ENCODE data around the gene ORMDL2.
A peak's percentile ranks its signal among the peaks of the same experiment; 100 is the strongest.

The ORMDL2 gene

GRCh38 chr12:55812088-55812487, 5.8 kb upstream of the ORMDL2 start:
- no peak overlapping the region for H3K4me3 ChIP-seq (ENCODE audit: low read length)
- no peak overlapping the region for H3K9ac ChIP-seq (ENCODE audit: low read length)
- peaks cover 34% of the 10 kb centered on the region for H3K4me1 ChIP-seq (ENCODE audit: control insufficient read depth, low read depth, low read length)
- no peaks in the 10 kb centered on the region for H3K27me3 ChIP-seq (ENCODE audit: control insufficient read depth, insufficient read depth, low read length)
- no peak overlapping the region for H3K27ac ChIP-seq (ENCODE audit: low read length)
- no peaks in the 10 kb centered on the region for H3K9me3 ChIP-seq (ENCODE audit: control insufficient read depth, low read depth, low read length)
- H3K36me3 ChIP-seq (ENCODE audit: control insufficient read depth, low read depth, low read length), result peaks cover 30% of the 10 kb centered on the region

GRCh38 chr12:55814257-55814656, 3.6 kb upstream of the ORMDL2 start:
- H3K4me3 ChIP-seq (ENCODE audit: low read length), result peak overlapping the region; percentile 38
- peaks cover 39% of the 10 kb centered on the region for H3K4me1 ChIP-seq (ENCODE audit: control insufficient read depth, low read depth, low read length)
- H3K9me3 ChIP-seq (ENCODE audit: control insufficient read depth, low read depth, low read length), result no peaks in the 10 kb centered on the region
- peaks cover 23% of the 10 kb centered on the region for H3K36me3 ChIP-seq (ENCODE audit: control insufficient read depth, low read depth, low read length)
- no peak overlapping the region for H3K27ac ChIP-seq (ENCODE audit: low read length)
- no peak overlapping the region for H3K9ac ChIP-seq (ENCODE audit: low read length)
- H3K27me3 ChIP-seq (ENCODE audit: control insufficient read depth, insufficient read depth, low read length), result no peaks in the 10 kb centered on the region

GRCh38 chr12:55815473-55815872, 2.4 kb upstream of the ORMDL2 start:
- Histone ChIP-seq H3K36me3 (ENCODE audit: control insufficient read depth, low read depth, low read length) (peaks cover 33% of the 10 kb centered on the region), H3K27ac (ENCODE audit: low read length) (no peak overlapping the region), H3K4me1 (ENCODE audit: control insufficient read depth, low read depth, low read length) (peaks cover 39% of the 10 kb centered on the region), H3K27me3 (ENCODE audit: control insufficient read depth, insufficient read depth, low read length) (no peaks in the 10 kb centered on the region), H3K9me3 (ENCODE audit: control insufficient read depth, low read depth, low read length) (no peaks in the 10 kb centered on the region), H3K9ac (ENCODE audit: low read length) (no peak overlapping the region), H3K4me3 (ENCODE audit: low read length) (peak overlapping the region; percentile 99)

GRCh38 chr12:55816881-55817344, 928 bp upstream of the ORMDL2 start:
- peaks cover 47% of the 10 kb centered on the region for H3K36me3 ChIP-seq (ENCODE audit: control insufficient read depth, low read depth, low read length)
- no peaks in the 10 kb centered on the region for H3K9me3 ChIP-seq (ENCODE audit: control insufficient read depth, low read depth, low read length)
- H3K27me3 ChIP-seq (ENCODE audit: control insufficient read depth, insufficient read depth, low read length), result no peaks in the 10 kb centered on the region
- H3K9ac ChIP-seq (ENCODE audit: low read length), result peak overlapping the region; percentile 97
- peak overlapping the region; percentile 94 for H3K27ac ChIP-seq (ENCODE audit: low read length)
- peak overlapping the region; percentile 99 for H3K4me3 ChIP-seq (ENCODE audit: low read length)
- H3K4me1 ChIP-seq (ENCODE audit: control insufficient read depth, low read depth, low read length), result peaks cover 36% of the 10 kb centered on the region

- no peaks in the 10 kb centered on the region for H3K27me3 ChIP-seq (ENCODE audit: control insufficient read depth, insufficient read depth, low read length)
- peaks cover 27% of the 10 kb centered on the region for H3K4me1 ChIP-seq (ENCODE audit: control insufficient read depth, low read depth, low read length)
- peaks cover 53% of the 10 kb centered on the region for H3K36me3 ChIP-seq (ENCODE audit: control insufficient read depth, low read depth, low read length)
- peak overlapping the region; percentile 53 for H3K9ac ChIP-seq (ENCODE audit: low read length)
- H3K9me3 ChIP-seq (ENCODE audit: control insufficient read depth, low read depth, low read length), result no peaks in the 10 kb centered on the region
- no peak overlapping the region for H3K27ac ChIP-seq (ENCODE audit: low read length)
- peak overlapping the region; percentile 99 for H3K4me3 ChIP-seq (ENCODE audit: low read length)
Observed at GRCh38 chr12:55818140-55818728, 393 bp downstream of the ORMDL2 start.

- peaks cover 49% of the 10 kb centered on the region for H3K36me3 ChIP-seq (ENCODE audit: control insufficient read depth, low read depth, low read length)
- no peak overlapping the region for H3K27ac ChIP-seq (ENCODE audit: low read length)
- no peaks in the 10 kb centered on the region for H3K9me3 ChIP-seq (ENCODE audit: control insufficient read depth, low read depth, low read length)
Observed at GRCh38 chr12:55818886-55819285, 1.0 kb downstream of the ORMDL2 start.

GRCh38 chr12:55820679-55821078, 2.8 kb downstream of the ORMDL2 start:
- H3K4me3 ChIP-seq (ENCODE audit: low read length), result no peak overlapping the region
- H3K4me1 ChIP-seq (ENCODE audit: control insufficient read depth, low read depth, low read length), result peaks cover 12% of the 10 kb centered on the region
- no peaks in the 10 kb centered on the region for H3K9me3 ChIP-seq (ENCODE audit: control insufficient read depth, low read depth, low read length)
- no peak overlapping the region for H3K9ac ChIP-seq (ENCODE audit: low read length)
- H3K27me3 ChIP-seq (ENCODE audit: control insufficient read depth, insufficient read depth, low read length), result no peaks in the 10 kb centered on the region
- H3K36me3 ChIP-seq (ENCODE audit: control insufficient read depth, low read depth, low read length), result peaks cover 47% of the 10 kb centered on the region
- H3K27ac ChIP-seq (ENCODE audit: low read length), result no peak overlapping the region

More at GRCh38 chr12:55818886-55819285, 1.0 kb downstream of the ORMDL2 start:
- Histone ChIP-seq H3K27me3 (ENCODE audit: control insufficient read depth, insufficient read depth, low read length) (no peaks in the 10 kb centered on the region), H3K4me1 (ENCODE audit: control insufficient read depth, low read depth, low read length) (peaks cover 24% of the 10 kb centered on the region), H3K4me3 (ENCODE audit: low read length) (peak overlapping the region; percentile 99), H3K9ac (ENCODE audit: low read length) (peak overlapping the region; percentile 53)

- peaks cover 4% of the 10 kb centered on the region for H3K4me1 ChIP-seq (ENCODE audit: control insufficient read depth, low read depth, low read length)
- no peaks in the 10 kb centered on the region for H3K9me3 ChIP-seq (ENCODE audit: control insufficient read depth, low read depth, low read length)
- no peaks in the 10 kb centered on the region for H3K27me3 ChIP-seq (ENCODE audit: control insufficient read depth, insufficient read depth, low read length)
- no peak overlapping the region for H3K27ac ChIP-seq (ENCODE audit: low read length)
- no peak overlapping the region for H3K9ac ChIP-seq (ENCODE audit: low read length)
- no peak overlapping the region for H3K4me3 ChIP-seq (ENCODE audit: low read length)
- H3K36me3 ChIP-seq (ENCODE audit: control insufficient read depth, low read depth, low read length), result peaks cover 45% of the 10 kb centered on the region
Observed at GRCh38 chr12:55822228-55822627, 4.4 kb downstream of the ORMDL2 start.

- Histone ChIP-seq H3K4me1 (ENCODE audit: control insufficient read depth, low read depth, low read length) (peaks cover 6% of the 10 kb centered on the region), H3K4me3 (ENCODE audit: low read length) (no peak overlapping the region), H3K27ac (ENCODE audit: low read length) (no peak overlapping the region), H3K36me3 (ENCODE audit: control insufficient read depth, low read depth, low read length) (peaks cover 45% of the 10 kb centered on the region), H3K9ac (ENCODE audit: low read length) (no peak overlapping the region), H3K9me3 (ENCODE audit: control insufficient read depth, low read depth, low read length) (no peaks in the 10 kb centered on the region), H3K27me3 (ENCODE audit: control insufficient read depth, insufficient read depth, low read length) (no peaks in the 10 kb centered on the region)
Observed at GRCh38 chr12:55823419-55823818, 5.6 kb downstream of the ORMDL2 start.

- Histone ChIP-seq H3K27me3 (ENCODE audit: control insufficient read depth, insufficient read depth, low read length) (no peaks in the 10 kb centered on the region), H3K36me3 (ENCODE audit: control insufficient read depth, low read depth, low read length) (peaks cover 39% of the 10 kb centered on the region), H3K27ac (ENCODE audit: low read length) (no peak overlapping the region), H3K4me3 (ENCODE audit: low read length) (no peak overlapping the region), H3K9me3 (ENCODE audit: control insufficient read depth, low read depth, low read length) (no peaks in the 10 kb centered on the region), H3K4me1 (ENCODE audit: control insufficient read depth, low read depth, low read length) (peaks cover 5% of the 10 kb centered on the region), H3K9ac (ENCODE audit: low read length) (no peak overlapping the region)
Observed at GRCh38 chr12:55824726-55825125, 6.9 kb downstream of the ORMDL2 start.

GRCh38 chr12:55827806-55828205, 10.0 kb downstream of the ORMDL2 start:
- no peak overlapping the region for H3K4me3 ChIP-seq (ENCODE audit: low read length)
- no peak overlapping the region for H3K9ac ChIP-seq (ENCODE audit: low read length)
- H3K4me1 ChIP-seq (ENCODE audit: control insufficient read depth, low read depth, low read length), result peaks cover 9% of the 10 kb centered on the region
- H3K36me3 ChIP-seq (ENCODE audit: control insufficient read depth, low read depth, low read length), result peaks cover 8% of the 10 kb centered on the region
- H3K27me3 ChIP-seq (ENCODE audit: control insufficient read depth, insufficient read depth, low read length), result no peaks in the 10 kb centered on the region
- H3K9me3 ChIP-seq (ENCODE audit: control insufficient read depth, low read depth, low read length), result no peaks in the 10 kb centered on the region
- no peak overlapping the region for H3K27ac ChIP-seq (ENCODE audit: low read length)

- Histone ChIP-seq H3K36me3 (ENCODE audit: control insufficient read depth, low read depth, low read length) (peaks cover 4% of the 10 kb centered on the region), H3K27me3 (ENCODE audit: control insufficient read depth, insufficient read depth, low read length) (no peaks in the 10 kb centered on the region), H3K4me3 (ENCODE audit: low read length) (peak overlapping the region; percentile 83), H3K4me1 (ENCODE audit: control insufficient read depth, low read depth, low read length) (peaks cover 9% of the 10 kb centered on the region), H3K9me3 (ENCODE audit: control insufficient read depth, low read depth, low read length) (no peaks in the 10 kb centered on the region), H3K27ac (ENCODE audit: low read length) (no peak overlapping the region), H3K9ac (ENCODE audit: low read length) (peak overlapping the region; percentile 53)
Observed at GRCh38 chr12:55828357-55828756, 10.5 kb downstream of the ORMDL2 start.

All from iPS-18a (cell line).